Smooth muscle cell (in vitro differentiated cells): ENCODE measurements around the gene MCMBP. TPM values are rescaled to one million over a fixed set of nuclear protein-coding genes. Genes with fewer than 3 reads are reported as not detected.

ENCODE experiments used
- DNase-seq: peaks from one replicate; lab custom pipeline; 2025; ENCODE audit not compliant: unreplicated experiment; lab: John Stamatoyannopoulos, UW
- H2AFZ ChIP-seq: fragments of 200-600 bp; sonication (generic); 2 replicates; pipeline ENCODE4 v1.6.0; 2016; ENCODE audit warnings: antibody characterized with exemption, low read depth, mild to moderate bottlenecking
- H3F3A ChIP-seq: fragments of 200-600 bp; sonication (generic); 2 replicates; pipeline ENCODE4 v1.6.0; 2017; ENCODE audit warnings: antibody characterized with exemption, low read depth
- H3K27ac ChIP-seq: fragments of 200-600 bp; sonication (generic); 2 replicates; pipeline ENCODE4 v1.5.1; 2016; ENCODE audit warnings: low read depth, mild to moderate bottlenecking
- H3K27me3 ChIP-seq: fragments of 200-600 bp; sonication (generic); 2 replicates; pipeline ENCODE4 v1.6.1; 2016; ENCODE audit warnings: low read depth, mild to moderate bottlenecking
- H3K36me3 ChIP-seq: fragments of 200-600 bp; sonication (generic); 2 replicates; pipeline ENCODE4 v1.5.1; 2016; ENCODE audit warnings: low read depth
- H3K4me1 ChIP-seq: fragments of 200-600 bp; sonication (generic); 2 replicates; pipeline ENCODE4 v1.5.1; 2016; ENCODE audit warnings: low read depth
- H3K4me2 ChIP-seq: fragments of 200-600 bp; sonication (generic); 2 replicates; pipeline ENCODE4 v1.6.0; 2016; ENCODE audit warnings: mild to moderate bottlenecking
- H3K4me3 ChIP-seq: fragments of 200-600 bp; sonication (generic); 2 replicates; pipeline ENCODE4 v1.5.1; 2016; ENCODE audit warnings: mild to moderate bottlenecking
- H3K79me2 ChIP-seq: fragments of 200-600 bp; sonication (generic); 2 replicates; pipeline ENCODE4 v1.6.0; 2016; ENCODE audit warnings: low read depth, mild to moderate bottlenecking
- H3K9ac ChIP-seq: fragments of 200-600 bp; sonication (generic); 2 replicates; pipeline ENCODE4 v1.6.0; 2016; ENCODE audit warnings: low read depth
- H3K9me3 ChIP-seq: fragments of 200-600 bp; sonication (generic); replicated peaks from 2 replicates; pipeline ENCODE4 v1.5.1; 2016; ENCODE audit warnings: low read depth
- H4K20me1 ChIP-seq: fragments of 200-600 bp; sonication (generic); 2 replicates; pipeline ENCODE4 v1.6.0; 2016; ENCODE audit warnings: low read depth
- CTCF ChIP-seq: fragments of 200-600 bp; sonication (generic); IDR thresholded peaks from 2 replicates; pipeline ENCODE4 v1.5.1; 2017; ENCODE audit warnings: borderline replicate concordance, mild to moderate bottlenecking, antibody characterized with exemption; ENCODE audit not compliant: insufficient read depth, poor library complexity, severe bottlenecking
- WGBS: methylation state at CpG from one replicate; pipeline ENCODE4 v1.1.7; 2016; ENCODE audit warnings: low lambda C conversion rate; 5-methylcytosine and 5-hydroxymethylcytosine counted together
- polyA plus RNA-seq: library from polyadenylated mRNA; unstranded; fragments of >200 nt; fragmentation: Nextera tagmentation; extraction: Ambion mirVana; gene quantifications from 2 replicates; pipeline ENCODE4 v1.2.1, GENCODE V29; 2016
- total RNA-seq: library from RNA; depleted of rRNA; stranded (reverse); fragments of >200 nt; gene quantifications from 2 replicates; pipeline ENCODE4 v1.2.3, GENCODE V29; 2014

The MCMBP gene
- total and polyA plus RNA-seq, 2 experiments from 2014 or later: 42.5 to 57.4 TPM

- no peak overlapping the region for H3K9ac ChIP-seq
- H3K4me3 ChIP-seq: no peak overlapping the region
- no peak overlapping the region for H3K4me2 ChIP-seq
- TF ChIP-seq CTCF: no peak
- no peaks in the 10 kb centered on the region for H3K79me2 ChIP-seq
- H3K27me3 ChIP-seq: no peaks in the 10 kb centered on the region
- DNase-seq: no peak
- no peak overlapping the region for H2AFZ ChIP-seq
- WGBS: 98% methylated on average over 4 of the region's 4 CpGs
- no peaks in the 10 kb centered on the region for H3K9me3 ChIP-seq
- H3F3A ChIP-seq: peaks cover 14% of the 10 kb centered on the region
- H3K4me1 ChIP-seq: no peaks in the 10 kb centered on the region
- H3K36me3 ChIP-seq: peaks cover 29% of the 10 kb centered on the region
- no peaks in the 10 kb centered on the region for H4K20me1 ChIP-seq
- no peak overlapping the region for H3K27ac ChIP-seq
These were observed 41.8 kb downstream of the MCMBP start for GRCh38 chr10:119830851-119831250.

- Histone ChIP-seq H3K27me3 (no peaks in the 10 kb centered on the region), H3K9ac (no peak overlapping the region), H3K79me2 (no peaks in the 10 kb centered on the region), H3K9me3 (no peaks in the 10 kb centered on the region), H2AFZ (no peak overlapping the region), H3K36me3 (peaks cover 22% of the 10 kb centered on the region), H3K4me3 (no peak overlapping the region), H3K27ac (peak overlapping the region; percentile 15), H3K4me2 (no peak overlapping the region), H4K20me1 (peaks cover 7% of the 10 kb centered on the region), H3F3A (peaks cover 14% of the 10 kb centered on the region), H3K4me1 (no peaks in the 10 kb centered on the region)
- 95% methylated on average over 7 of the region's 7 CpGs for WGBS
- no peak for TF ChIP-seq CTCF
- no peak for DNase-seq
These were observed 43.2 kb downstream of the MCMBP start for GRCh38 chr10:119829429-119829828.

GRCh38 chr10:119827430-119827829 is 45.2 kb downstream of the MCMBP start:
- H3K4me2 ChIP-seq: no peak overlapping the region
- H4K20me1 ChIP-seq: peaks cover 27% of the 10 kb centered on the region
- H3K4me1 ChIP-seq: no peaks in the 10 kb centered on the region
- H3K27me3 ChIP-seq: no peaks in the 10 kb centered on the region
- peaks cover 15% of the 10 kb centered on the region for H3K36me3 ChIP-seq
- H3K9me3 ChIP-seq: no peaks in the 10 kb centered on the region
- no peak overlapping the region for H3K9ac ChIP-seq
- no peaks in the 10 kb centered on the region for H3K79me2 ChIP-seq
- H3K27ac ChIP-seq: peak overlapping the region; percentile 29
- TF ChIP-seq CTCF: no peak
- H2AFZ ChIP-seq: no peak overlapping the region
- peaks cover 25% of the 10 kb centered on the region for H3F3A ChIP-seq
- 94% methylated on average over 4 of the region's 4 CpGs for WGBS
- DNase-seq: no peak
- H3K4me3 ChIP-seq: no peak overlapping the region

- TF ChIP-seq CTCF: no peak
- Histone ChIP-seq H2AFZ (no peak overlapping the region), H3K4me3 (no peak overlapping the region), H3K4me2 (no peak overlapping the region), H3K27me3 (no peaks in the 10 kb centered on the region), H4K20me1 (peaks cover 34% of the 10 kb centered on the region), H3F3A (peaks cover 25% of the 10 kb centered on the region), H3K4me1 (no peaks in the 10 kb centered on the region), H3K79me2 (no peaks in the 10 kb centered on the region), H3K9me3 (no peaks in the 10 kb centered on the region), H3K36me3 (peaks cover 14% of the 10 kb centered on the region), H3K27ac (no peak overlapping the region), H3K9ac (no peak overlapping the region)
- DNase-seq: no peak
- WGBS: 95% methylated on average over 6 of the region's 6 CpGs
These were observed 45.9 kb downstream of the MCMBP start for GRCh38 chr10:119826771-119827170.
